GM15510 (cell line): Measurements from ENCODE around the gene HRK.

ENCODE experiments used
- POLR2A ChIP-seq: IDR thresholded peaks from 3 replicates; pipeline ENCODE4 v1.6.1; 2011; ENCODE audit warnings: borderline replicate concordance; ENCODE audit not compliant: insufficient read length; ENCODE audit errors: extremely low read depth

Gene HRK

GRCh38 chr12:116860263-116860662 is 21.0 kb downstream of the HRK start:
- TF ChIP-seq POLR2A: no peak

- no peak for TF ChIP-seq POLR2A
Observed at GRCh38 chr12:116859079-116859478, 22.2 kb downstream of the HRK start.

DNA sequence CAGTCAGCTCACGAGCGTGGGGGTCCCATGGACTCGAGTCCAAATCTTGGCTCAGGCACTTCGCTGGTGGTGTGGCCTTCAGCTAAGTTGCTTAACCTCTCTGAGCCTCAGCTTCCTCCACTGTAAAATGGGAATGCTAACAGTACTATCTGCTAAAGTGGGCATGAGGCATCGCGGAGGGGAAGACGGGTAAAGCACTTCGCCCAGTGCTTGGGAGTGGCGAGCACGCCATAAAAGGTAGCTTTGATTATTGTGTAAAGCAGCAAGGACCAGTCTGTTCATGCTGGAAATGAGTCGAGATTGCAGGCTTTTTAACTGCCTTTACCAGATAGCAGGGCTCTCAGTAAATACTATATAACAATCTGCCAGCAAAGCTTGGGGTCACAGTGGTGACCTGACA is 24.5 kb downstream of the HRK start:
- TF ChIP-seq POLR2A: no peak

DNA sequence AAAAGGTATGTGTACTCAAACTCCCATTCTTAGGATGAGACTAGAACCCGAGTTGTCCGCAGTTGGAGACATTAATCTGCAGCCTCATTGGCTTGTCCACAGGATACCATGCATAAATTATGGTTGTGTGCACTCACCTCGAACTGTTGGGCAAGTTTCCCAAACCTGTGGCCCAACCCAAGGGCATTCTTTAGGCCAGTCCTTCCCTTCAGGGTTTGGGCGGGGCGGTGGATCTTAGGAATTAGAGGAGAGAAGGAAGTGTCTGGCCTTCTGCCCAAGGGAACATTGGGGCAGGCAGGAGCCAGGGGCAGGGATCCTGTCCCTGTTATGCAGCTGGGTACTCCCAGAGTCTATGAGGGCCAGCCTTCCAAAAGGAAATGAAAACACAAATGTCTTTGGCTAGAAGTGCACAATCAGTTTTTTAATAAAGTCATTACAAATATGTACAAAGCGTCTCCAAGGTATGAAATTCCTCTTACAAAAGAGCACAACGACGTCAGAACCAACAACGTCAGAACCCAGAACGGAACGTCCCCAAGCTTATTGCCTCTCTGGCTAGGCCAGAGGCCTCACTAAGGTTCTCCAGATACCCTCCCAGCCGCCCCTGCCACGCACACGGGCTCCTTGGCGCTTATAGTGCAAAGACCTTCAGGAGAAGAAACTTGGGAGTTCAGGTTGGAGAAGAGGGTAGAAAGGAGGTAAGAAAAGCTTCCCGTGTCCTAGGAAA is 25.3 kb downstream of the HRK start:
- TF ChIP-seq POLR2A: no peak

GRCh38 chr12:116853507-116853906 is 27.7 kb downstream of the HRK start:
- TF ChIP-seq POLR2A: no peak

DNA sequence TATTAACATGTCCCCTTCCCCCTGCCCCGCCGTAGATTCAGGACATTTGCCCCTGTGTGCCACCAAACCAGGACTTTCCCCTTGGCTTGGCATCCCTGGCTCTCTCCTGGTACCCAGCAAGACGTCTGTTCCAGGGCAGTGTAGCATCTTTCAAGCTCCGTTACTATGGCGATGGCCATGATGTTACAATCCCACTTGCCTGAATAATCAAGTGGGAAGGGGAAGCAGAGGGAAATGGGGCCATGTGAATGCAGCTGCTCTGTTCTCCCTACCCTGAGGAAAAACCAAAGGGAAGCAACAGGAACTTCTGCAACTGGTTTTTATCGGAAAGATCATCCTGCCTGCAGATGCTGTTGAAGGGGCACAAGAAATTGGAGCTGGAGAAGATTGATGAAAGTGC is 28.9 kb downstream of the HRK start:
- TF ChIP-seq POLR2A: no peak

DNA sequence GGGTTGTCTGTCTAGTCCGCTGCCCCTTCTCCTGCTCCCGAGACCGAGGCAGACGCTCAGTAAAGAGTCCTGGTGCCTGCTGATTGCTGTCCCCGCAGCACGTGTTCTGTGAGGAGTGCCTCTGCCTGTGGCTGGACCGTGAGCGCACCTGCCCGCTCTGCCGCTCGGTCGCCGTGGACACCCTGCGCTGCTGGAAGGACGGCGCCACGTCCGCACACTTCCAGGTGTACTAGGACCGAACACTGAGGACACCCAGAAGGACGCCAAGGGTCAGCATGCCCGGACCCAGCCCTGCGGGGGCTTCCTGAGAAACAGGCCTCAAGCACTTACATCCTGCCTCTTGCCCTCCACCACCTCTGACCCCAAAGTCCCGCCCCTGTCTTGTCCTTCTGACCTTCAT is 32.0 kb downstream of the HRK start:
- no peak for TF ChIP-seq POLR2A

DNA sequence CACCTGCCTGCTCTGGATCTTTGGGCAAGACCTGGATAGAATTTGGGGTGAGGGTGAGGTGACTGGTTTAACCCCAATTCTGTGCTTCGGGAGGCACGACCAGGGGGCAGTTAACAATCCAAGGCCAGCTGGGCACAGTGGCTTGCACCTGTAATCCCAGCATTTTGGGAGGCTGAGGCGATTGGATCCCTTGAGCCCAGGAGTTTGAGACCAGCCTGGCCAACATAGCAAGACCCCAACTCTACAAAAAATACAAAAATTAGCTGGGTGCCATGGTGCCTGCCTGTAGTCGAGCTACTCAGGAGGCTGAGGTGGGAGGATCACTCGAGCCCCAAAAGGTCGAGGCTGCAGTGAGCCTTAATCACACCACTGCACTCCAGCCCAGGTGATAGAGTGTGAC is 38.2 kb downstream of the HRK start:
- no peak for TF ChIP-seq POLR2A

- no peak for TF ChIP-seq POLR2A
Observed at GRCh38 chr12:116839287-116839830, 41.9 kb downstream of the HRK start.

DNA sequence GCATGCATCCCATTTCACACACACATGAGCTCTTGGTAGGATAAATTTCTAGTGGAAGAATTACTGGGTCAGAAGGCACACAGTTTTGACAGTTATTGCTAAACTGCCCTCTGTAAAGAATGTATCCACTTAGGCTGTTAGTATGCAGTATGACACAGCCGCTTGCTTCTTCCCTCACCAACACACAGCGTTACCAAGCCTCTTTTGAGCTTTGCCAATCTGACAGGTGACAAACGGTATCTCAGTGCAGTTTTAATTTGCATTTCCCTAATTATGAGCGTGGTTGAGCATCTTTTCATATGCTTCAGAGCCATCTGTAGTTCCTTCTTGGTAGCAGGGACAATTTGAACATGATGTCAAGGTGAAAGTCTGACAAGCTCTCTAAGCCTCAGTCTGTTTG is 42.9 kb downstream of the HRK start:
- no peak for TF ChIP-seq POLR2A

DNA sequence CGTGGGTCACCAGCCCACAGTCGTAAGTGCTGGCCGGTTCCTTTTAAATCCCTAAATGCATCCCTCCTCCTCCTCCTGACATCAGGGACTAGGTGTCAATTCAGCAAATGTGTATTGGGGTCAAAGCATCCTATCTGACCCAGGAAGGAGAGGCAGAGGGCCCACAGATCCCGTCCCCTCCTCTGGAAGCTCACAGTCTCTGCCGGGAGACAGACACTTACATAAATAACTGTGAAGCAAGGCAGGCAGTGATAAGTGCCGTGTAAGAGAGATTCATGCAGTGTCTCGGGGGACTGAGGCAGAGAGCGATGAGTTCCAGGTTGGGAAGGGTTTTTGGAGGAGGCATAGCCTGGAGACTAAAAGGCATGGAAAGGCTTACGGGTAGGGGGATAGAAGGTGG is 44.1 kb downstream of the HRK start:
- no peak for TF ChIP-seq POLR2A

DNA sequence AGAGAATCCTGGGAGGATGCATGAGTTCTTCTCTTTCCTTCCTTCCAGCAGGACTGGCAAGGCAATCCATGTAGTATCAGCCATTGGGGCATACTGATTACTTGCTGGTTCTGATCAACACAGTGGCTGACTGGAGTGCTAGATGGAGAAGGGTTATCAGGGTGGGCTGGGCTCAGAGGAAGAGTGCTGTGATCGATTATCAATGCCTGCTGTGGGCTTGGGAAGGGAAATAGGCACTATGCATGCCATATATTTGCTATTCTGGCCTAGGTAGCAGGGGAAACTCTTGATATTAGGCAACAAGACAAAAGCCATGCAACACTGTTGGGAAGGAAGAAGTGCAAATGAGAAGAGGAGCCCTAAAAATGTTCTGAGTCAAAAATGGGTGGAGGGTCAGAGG is 45.8 kb downstream of the HRK start:
- no peak for TF ChIP-seq POLR2A

DNA sequence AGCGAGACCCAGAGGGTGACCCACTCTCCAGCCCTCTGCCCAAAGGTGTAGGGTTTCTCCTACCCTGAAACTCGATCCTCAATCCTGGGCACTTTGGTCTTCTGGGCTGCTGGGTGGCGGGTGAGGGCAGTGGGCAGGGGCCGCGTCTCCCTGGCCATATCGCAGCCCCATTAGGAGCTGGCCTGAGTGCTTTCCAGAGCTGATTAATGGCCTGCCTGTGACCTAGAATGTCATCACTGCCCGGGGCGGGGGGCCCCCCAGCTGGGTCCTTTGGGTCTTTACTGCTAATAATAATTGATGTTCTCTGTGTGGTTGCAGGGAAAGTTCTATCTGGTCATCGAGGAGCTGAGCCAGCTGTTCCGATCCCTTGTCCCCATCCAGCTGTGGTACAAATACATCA is 47.8 kb downstream of the HRK start:
- no peak for TF ChIP-seq POLR2A

- TF ChIP-seq POLR2A: no peak
Observed at GRCh38 chr12:116832353-116832752, 48.9 kb downstream of the HRK start.

DNA sequence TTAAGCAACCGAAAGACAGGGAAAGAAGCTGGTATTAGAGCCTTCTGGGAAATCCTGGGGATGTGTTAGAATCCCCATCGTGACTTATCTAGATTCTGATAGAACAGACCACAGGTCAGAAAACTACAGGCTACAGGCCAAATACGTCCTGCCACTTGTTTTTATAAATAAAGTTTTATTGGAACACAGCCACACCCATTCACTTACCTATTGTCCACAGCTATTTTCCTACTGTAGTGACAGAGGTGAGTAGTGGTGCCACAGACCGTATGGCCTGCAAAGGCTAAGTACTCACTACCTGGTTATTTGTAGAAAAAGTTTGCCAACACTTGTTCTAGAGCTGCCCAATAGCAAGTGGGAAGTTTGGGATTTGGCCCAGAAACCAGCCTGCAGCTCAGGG is 53.8 kb downstream of the HRK start:
- TF ChIP-seq POLR2A: no peak

DNA sequence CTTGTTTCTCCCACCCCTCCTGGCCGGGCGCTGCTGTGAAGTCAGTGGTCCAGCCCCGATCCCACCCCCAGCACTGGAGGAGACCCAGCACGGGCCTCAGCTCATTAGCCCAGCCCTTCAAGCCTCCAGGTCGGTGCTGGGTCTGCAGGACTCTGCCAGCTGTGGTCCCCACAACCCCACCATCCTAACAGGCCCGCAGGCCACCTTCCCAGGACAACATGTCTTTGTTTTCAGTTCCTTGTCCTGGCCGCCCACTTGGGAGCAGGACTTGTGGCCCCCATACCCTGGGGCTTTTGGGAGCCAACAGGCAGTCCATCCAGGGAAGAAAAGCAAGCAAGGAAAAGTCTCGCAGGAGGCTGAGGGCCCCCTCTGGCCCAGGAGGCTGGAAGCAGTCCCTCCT is 60.0 kb downstream of the HRK start:
- no peak for TF ChIP-seq POLR2A
